Endothelial cell of hepatic sinusoid (primary cell): ENCODE results near the gene QSOX2.

Experiments used
- in situ Hi-C: cut with HindIII; loops from 2 replicates; pipeline ENCODE4 v1.10.0; 2017; ENCODE audit warnings: low sequenced_read_pairs

QSOX2 gene

DNA sequence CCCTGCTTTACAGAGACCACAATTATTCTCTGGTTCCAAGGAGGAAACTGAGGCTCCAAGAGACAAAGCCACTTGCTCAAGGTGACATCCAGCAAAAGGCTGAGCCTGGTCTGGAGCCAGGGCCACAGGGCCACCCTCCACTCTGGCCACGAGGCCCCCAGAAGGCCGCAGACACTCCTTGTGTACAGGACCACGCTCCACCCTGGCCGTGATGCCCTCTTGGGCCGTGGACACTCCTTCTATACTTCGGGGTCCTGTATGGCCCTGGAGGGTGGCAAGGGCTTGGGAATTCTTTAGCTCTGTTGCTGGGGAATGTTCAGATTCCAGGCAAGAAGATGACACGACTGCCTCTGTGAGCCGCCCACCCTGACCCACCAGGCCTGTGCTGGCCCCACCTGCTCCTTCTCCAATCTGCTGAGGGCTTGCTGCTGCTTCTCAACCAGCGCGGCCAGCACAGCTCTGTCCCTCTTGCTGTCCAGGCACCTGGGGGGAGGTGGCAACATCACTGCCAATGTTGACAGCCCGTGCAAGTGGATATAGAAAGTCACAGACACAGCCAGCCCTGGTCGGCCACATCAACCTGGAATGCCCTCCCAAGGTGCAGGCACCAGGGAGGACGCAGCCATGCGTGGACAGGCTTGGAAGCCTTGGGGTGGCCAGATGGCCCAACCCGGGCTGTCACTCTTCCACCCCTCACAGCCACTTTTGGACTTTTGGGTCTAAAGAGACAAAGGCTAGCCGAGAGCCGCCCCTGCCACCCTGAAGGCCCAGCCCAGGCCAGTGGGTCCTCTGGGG lies 20.1 kb upstream of the QSOX2 start:
- in situ Hi-C loops, result no loop called here

DNA sequence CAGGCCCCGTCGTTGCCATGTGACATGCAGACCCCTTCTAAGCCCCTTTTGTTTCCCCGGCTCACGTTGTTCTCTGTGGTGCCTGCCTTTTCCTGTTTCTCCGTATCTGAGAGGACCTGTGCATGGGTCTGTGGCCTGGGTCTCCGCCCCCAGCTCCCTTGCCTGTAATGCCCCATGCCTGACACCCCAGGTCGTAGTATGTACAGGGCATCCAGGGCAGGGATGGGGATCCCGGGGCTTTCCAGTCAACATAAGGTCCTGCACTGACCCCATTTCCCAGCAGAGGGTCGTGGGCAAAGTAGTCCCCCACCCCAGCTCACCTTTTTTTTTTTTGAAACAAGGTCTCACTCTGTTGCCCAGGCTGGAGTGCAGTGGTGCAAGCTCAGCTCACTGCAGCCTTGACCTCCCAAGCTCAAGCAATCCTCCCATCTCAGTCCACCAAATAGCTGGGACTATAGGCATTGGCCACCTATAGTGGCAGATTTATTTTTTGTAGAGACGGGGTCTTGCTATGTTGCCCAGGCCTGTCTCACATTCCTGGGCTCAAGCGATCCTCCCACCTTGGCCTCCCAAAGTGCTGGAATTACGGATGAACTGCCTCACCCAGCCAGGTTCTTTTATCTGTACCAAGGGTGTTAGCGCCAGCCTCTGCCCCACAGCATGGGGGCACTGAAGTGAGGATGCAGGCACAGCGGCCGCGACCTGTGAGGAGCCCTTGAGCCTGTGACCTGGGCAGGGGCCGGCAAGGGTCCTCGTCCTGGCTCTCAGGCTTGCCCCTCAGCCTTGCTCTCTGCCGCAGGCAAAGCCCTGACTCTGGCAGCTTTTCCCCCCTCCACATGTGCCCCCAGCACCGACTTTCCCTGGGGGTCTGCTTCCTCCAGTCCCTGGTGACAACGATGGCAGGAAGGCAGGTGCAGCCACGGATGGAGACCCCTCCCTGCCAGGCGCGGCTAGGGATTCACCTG lies 19.1 kb upstream of the QSOX2 start:
- in situ Hi-C loops, result no loop called here

DNA sequence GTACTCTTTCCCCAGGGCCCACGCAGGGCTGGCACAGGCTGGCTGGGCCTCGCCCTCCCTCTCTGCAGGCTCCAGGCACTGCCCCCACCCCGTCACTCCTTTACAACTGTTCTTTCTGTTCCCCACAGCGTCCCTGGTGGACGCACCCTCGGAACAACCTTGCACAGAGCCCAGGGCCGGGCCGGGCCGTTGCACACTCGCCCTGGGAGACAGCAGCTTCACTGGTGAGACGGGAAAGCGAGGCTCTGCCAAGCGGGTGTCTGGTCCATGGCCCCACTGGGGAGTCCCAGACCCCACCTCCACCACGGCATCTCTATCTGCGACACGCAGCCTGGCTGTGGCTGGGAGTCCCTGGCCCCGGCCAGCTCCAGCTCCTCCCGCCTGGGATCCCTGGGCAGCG lies 18.4 kb upstream of the QSOX2 start:
- in situ Hi-C loops, result no loop called here

DNA sequence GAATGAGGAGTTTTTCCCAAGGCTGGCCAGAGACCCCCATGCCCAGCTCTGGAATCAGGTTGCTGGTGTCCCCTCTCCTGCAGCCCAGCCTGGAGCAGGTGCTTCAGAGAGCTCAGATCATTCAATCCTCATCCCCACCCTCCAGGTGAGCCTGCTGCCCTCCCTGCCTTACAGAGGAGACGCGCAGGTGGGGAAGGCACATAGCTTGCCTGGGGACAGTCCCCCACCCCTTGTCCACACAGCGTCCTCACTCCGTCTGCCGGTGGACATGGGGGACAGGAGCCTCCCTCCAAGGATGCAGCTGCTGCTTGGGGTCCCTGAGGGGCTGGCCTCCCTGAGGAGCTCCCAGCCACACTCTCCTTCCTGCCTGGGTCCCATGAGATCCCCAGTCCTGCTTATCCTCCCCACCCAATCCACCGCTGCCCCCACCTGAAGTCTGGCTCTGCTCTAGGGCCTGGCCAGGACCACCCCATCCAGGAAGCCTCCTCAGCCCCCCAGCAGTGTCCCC lies 17.1 kb upstream of the QSOX2 start:
- in situ Hi-C loops, result no loop called here

DNA sequence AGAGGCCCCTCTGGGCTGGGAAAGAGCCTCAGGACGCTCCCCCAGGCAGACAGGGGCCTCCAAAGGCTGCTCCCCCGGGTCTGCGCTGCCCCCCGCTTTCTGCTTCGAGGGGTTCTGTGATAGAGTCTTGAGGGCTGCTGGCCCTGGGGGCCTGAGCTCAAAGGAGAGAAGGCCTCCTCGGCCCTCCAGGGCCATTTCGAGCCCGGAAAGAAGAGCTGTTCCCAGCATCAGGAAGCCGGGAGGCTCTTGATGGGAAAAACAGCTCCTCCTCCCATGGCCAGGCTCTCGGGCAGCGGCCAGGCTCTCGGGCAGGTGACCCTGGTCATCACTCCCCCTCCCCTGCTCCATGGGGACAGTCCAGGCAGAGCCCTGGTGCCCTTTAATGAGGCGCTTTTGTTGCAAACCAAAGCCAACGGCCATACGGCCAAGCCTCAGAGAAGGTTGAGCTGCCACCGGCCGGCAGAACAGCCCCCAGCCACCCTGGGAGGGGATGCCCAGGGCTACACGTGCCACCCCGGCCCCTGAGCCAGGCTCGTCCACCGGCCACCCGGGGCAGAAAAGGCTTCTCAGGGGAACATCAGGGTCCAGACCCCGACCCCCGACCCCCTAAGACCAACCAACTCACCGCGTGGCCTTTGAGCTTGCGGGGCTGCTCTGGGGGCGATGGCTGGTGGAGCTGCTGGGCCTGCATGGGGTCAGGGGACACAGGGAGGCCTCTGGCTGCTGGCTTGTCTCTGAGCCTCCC lies 16.2 kb upstream of the QSOX2 start:
- in situ Hi-C loops, result no loop called here

DNA sequence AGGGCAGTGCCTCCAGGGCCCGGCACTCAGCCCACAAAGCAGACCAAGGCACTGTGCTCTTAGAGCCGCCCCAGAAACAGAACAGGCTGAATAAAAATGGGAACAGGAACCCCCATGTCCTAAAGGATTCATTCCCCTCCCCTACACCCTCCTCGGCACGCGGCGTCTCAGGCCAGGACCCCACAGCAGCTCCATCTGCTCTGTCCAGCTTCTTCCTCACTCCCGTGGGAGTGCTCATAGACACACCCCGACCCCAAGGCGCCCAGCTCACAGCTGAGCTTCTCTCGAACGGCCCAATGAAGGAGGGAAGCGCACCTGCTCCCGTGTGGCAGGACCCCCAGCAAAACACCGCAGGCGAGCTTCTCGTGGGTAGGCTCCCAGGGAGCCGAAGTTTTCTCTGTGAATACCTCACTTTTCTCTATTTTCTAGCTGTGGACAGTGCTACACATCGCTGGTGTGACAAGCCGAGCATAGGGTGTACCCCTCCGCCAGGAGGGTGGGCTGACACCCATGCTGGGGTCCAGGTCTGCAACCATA lies 15.4 kb upstream of the QSOX2 start:
- in situ Hi-C loops, result no loop called here

DNA sequence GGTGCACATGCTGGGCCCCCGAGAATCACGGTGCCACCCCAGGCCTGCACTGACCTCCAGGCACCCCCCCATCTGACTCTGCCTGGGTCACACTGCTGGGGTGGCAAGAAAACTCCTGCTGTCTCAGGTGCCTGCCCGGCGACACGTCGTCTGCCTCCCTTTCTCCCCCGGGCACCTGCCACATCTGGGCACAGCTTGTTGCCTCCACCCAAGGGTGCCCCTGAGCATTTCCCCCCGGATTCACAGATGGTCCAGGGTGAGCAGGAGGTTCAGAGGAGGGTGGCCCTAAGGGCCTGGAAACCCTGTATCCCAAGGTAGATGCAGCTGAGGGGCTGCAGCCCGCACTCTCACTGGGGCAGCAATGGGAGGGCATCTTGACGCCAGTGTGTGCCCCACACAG lies 14.9 kb upstream of the QSOX2 start:
- in situ Hi-C loops, result no loop called here

DNA sequence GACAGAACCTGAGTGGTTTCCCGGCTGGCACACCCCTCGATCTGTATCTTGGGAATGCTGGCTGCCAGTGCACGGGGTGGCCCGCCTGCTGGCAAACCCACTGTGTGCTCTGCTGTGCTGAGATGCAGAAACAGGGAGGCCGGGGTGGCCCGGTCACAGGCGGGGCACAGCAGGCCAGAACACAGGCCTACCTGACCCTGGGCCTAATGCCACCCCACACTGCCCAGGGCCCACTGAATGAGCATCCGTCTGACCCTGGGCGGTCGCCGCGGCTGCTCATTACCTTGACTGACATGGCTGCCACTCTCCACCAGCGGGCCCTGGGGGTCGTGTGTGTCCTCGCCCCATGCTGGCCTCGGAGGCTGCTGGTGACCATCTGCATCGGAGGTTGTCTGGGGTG lies 14.2 kb upstream of the QSOX2 start:
- in situ Hi-C loops, result no loop called here

DNA sequence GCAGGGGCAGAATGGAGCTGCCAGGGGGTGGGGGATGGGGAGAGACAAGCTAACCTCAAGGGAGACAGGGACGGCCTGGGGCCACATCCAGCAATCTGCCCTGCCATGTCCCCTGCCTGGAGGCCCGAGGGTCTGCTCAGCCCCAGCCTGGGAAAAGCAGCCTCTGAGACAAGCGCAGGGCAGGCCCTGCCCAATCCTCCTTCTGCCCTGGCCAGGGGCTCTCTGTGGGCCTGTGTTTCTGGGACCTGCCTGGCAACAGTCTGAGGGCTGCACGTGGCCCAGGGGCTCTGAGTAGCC lies 13.9 kb upstream of the QSOX2 start:
- in situ Hi-C loops, result no loop called here

DNA sequence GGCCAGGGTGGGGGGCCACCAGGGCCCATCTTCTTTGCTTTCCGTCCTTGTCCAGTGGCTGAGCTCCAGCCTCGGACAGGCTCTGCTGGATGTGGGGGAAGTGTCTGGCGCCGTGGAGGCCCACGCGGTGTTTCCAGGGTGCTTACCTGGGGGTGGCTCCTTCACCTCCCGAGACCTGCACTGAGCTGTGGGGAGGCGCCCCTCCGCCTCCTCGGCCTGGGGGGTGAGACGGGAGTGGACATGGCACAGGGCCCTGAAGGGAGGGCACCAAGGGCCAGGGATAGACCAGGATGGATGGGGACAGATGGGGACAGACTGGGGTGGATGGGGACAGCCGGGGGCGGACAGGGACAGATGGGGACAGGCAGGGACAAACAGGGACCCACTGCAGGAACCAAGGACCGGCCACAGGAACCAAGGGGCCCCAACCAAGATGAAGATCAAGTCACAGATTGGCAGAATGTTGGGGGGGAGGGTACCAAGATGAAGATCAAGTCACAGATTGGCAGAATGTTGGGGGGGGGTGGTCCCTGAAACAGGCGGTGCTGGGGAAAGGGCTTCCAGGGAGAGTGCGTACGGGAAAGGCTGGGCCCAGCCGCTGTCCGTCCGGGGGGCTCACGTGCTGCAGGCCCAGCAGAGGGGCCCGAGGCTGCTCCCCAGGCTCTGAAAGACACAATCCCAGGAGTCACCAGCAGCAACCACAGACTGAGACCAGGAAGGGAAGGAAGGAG lies 13.3 kb upstream of the QSOX2 start:
- in situ Hi-C loops, result no loop called here

DNA sequence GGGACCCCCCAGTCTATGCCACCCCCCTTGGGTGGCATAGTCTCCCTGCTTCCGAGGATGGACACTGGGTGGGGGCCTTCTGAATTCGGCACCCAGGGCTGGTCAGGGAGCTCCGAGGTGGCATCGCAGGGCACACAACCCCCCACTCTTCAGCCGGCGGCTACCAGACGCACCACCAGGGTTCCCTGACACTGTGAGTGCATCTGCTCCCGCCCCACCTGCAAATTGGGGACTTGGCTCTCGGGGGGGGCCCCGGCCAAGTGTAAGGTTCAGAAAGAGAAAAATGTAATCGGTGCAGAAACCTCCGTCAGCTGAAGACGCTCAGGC lies 12.7 kb upstream of the QSOX2 start:
- in situ Hi-C loops, result no loop called here

DNA sequence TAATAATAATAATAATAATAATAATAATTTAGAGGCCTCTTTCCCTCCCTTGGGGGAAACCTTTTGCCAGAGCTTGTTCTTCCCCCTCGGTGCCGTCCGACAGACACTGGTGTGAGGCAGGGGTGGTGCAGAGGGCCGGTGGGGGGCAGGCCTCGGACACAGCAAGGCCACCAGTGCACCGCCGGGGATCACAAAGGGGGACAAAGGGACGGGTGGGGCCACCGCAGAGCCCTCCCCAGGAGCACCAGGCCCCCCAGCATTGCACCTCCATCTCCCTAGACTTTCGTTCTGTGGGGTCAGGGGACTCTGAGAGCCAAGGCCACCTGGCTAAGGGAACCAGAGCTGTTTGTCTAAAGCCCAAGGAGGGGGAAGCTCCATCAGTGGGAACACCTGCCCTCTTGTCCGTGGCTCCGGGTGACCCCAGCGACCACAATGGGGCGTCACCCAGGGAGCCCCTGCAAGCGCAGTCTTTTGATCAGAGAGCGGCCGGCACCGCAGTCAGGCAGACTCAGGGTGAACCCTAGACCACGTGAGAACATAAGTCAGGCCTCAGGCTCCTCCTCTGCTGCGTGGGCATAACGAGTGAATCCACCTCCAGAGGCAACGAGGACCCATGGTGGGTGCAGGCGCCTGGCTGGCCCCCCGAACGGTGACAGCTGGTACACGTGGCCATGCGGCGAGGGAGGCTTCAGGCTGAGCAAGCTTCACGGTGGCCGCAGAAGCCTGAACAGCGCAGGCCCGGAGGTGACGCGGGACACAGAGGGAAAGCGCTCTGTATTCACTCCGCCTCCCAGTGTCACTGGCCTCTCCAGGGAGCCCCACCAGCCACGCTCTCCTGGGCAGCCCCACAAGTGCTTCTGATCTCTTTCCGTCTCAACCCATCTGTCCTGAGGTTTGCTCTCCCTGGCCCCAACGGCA lies 12.0 kb upstream of the QSOX2 start:
- in situ Hi-C loops, result no loop called here

DNA sequence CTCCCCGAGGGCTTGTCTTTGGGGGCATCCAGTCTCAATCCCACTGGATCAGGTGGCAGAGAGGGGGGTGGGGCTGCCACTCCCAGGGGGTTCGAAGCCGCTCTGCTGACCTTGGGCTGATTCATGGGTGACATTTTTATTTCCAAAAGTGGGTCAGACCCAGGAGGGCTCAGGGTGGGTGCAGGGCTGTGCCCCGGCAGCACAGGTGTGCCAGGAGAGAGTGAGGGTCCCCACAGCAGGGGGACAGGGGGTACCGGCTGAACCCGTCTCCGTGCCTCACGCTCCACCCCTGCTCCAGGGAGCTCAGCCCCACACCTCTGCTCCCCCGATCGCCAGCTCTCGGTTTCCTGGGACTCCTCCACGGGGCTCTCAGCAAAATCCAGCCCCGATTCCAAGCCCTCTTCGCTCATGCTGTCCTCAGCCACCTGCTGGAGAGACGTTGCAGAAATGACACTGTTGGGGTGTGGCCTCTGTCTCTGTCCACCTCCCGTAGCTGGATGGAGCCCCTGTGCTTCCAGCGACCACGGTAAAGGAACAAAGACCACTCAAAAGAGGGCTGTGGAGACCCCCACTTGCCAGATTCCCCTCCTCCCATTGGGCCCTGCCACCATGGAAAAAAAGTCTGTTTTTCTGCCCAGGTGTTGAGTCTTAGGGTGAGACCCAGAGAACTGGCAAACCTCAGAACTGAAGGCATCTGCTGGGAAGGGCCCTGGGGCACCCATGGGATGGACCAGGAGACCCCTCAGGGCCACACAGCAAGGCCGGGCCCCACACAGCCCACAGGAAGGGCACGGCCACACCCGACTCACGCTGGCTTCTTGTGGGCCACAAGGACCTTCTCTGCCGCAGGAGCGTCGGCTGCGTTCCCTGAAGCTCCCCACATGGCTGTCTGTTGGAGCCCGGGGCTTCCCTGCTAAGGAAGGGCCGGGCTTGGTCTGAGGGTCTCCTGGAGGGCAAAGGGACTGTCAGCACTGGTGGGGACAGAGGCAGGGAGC lies 10.6 kb upstream of the QSOX2 start:
- in situ Hi-C loops, result no loop called here

DNA sequence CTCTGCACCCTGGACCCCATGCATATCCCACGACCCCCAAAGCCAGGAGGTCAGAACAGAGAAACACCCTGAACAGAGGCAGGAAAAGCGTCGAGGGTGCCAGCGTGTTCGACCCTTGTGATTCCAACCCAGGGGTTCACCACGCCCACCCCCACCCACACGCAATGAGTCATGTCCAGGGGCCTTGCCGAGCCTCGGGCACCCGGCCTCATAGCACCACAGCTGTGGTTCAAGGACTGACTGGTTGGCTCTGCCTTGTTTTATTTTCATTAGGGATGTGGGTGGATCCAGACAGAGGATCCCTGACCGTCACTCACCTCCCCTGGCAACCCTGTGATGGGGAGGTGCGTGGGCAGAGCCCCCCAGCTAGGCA lies 9.5 kb upstream of the QSOX2 start:
- in situ Hi-C loops, result no loop called here

DNA sequence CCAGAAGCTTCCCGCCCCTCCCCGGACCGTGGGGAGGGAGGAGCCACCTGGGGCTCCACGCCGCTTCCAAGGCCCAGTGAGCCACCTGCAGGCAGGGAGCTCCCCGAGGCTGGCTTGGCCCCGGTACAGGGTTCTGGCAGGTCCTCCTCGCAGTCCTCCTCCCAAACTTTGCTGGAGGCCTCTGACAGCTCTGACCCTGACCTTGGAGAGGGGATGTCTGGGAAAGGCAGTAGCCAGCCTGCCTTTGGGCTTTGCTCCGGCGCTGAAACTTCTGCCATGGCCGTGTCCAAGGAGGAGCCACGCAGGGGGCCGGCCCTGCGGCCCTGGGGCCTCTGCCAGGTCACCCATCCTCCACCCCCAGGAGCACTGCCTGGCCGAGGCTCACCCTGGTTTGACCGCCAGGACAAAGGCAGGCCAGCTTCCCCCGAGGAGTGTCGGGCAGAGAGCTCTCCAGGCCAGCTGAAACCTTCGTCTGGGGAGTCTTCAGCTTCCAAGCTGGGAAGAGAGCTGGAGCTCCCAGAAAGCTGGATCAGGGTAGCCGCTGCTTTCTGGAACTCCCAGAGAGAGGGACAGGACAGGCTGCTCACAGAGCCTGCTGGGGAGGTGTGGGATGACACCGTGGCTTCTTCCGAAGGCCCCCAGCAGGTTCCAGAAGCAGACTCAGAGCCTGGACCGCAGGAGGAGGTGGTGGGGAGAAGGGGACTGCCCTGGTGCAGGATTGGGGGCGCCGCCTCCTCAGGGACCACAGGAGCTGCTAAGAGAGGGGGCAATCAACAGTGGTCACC lies 9.0 kb upstream of the QSOX2 start:
- in situ Hi-C loops, result no loop called here

DNA sequence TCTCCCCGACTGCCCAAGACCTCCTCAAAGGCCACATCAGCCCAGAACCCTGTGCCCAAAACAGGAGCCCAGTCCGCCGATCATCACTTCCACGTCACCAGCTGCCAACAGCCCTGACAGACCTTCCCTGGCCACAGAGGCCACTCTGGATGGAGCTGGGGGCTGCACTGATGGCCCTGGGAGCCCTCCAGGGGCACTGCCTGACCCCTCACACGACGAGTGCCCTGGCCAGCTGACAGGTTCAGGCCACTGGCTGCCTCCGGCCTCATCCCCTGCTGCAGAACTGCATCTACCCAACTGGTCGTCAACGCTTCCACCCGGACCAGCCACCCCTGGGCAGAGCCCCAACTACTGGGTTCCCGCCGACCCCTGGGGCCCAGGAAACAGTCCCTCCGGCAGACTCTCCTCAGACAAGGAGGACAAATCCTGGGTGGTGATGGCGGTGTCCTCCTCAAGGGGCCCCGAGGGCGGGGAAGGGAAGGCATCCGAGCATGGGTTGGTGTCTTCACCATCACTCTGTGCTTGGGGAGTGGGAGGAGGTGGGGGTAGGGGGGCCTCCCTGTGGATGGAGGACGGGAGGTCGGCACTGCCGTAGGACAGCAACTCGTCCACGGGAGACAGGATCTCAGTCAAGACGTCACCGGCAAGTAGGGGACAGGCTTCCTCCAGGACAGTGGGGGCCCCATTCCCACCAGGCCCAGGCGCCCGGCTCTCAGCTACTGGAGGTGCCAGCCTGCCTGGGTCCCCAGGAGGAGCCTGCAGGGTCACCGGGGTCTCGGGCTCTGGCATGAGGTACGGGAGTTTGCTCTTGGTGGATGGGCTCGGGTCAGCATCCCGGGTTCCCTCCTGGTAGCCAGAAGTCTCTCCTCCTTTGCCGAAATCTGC lies 7.9 kb upstream of the QSOX2 start:
- in situ Hi-C loops, result no loop called here

DNA sequence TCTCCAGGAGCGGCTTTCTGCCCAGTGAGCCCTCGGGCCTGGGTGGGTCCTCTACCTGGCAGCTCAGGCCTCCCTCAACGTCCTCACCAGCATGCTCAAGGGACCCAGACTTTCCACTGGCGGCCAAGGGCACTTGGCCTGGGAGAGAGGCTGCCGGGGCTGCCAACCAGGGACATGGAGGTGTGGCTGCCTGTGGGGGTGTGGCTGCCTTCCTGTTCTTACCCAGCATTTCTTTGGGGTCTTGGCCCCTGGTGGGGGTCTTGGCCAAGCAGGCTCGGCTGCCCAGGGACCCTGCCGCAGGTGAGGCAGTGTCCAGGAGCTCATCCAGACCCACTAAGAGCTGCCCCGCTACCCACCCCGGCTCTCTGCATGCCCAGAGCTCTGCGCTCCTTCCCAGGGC lies 7.2 kb upstream of the QSOX2 start:
- in situ Hi-C loops, result no loop called here
